IMR-90 (cell line): ENCODE results near the gene CUTA. TPM values are rescaled to one million over a fixed set of nuclear protein-coding genes. Genes with fewer than 3 reads are reported as not detected.

Source experiments
- ATAC-seq: fragments of 200-7000 bp; cut with Tn5 transposase; 2 replicates; pipeline ENCODE4 v1.9.1; 2020; ENCODE audit warnings: low read depth, mild to moderate bottlenecking, moderate library complexity
- BruUV-seq: library from RNA; stranded (reverse); fragments of 400-500 nt; replicated peaks from 2 replicates; lab custom pipeline; 2021; lab: Mats Ljungman, UMichigan
- CTCF ChIA-PET: fragments of 300-600 bp; formaldehyde crosslinking; extraction: SDS; loops from one replicate; lab custom pipeline; 2021; ENCODE audit warnings: antibody characterized with exemption; lab: Yijun Ruan, JAX
- POLR2A ChIA-PET: fragments of 300-600 bp; sonication (Branson Sonifier 250); formaldehyde crosslinking; loops from one replicate; lab custom pipeline; 2022; ENCODE audit warnings: antibody characterized with exemption; ENCODE audit not compliant: unreplicated experiment; lab: Charles Lee
- DNase-seq: peaks from one replicate; pipeline ENCODE4 v3.0.0; 2013
- H2AFZ ChIP-seq: replicated peaks from 2 replicates; pipeline ENCODE3; 2013; ENCODE audit warnings: low read length, mild to moderate bottlenecking; ENCODE audit not compliant: poor library complexity
- H2AK5ac ChIP-seq: 2 replicates; pipeline ENCODE4 v1.6.1; 2013; ENCODE audit warnings: low read depth, low read length, inconsistent platforms
- H2AK9ac ChIP-seq: replicated peaks from 2 replicates; pipeline ENCODE3; 2013; ENCODE audit warnings: mild to moderate bottlenecking, low read depth, low read length, moderate library complexity; ENCODE audit not compliant: poor library complexity
- H2BK120ac ChIP-seq: 2 replicates; pipeline ENCODE4 v1.6.1; 2013; ENCODE audit warnings: low read depth, low read length, inconsistent platforms
- H2BK15ac ChIP-seq: 3 replicates; pipeline ENCODE4 v1.6.1; 2013; ENCODE audit warnings: low read depth, low read length, inconsistent platforms
- H2BK20ac ChIP-seq: 2 replicates; pipeline ENCODE4 v1.6.1; 2013; ENCODE audit warnings: low read depth, mild to moderate bottlenecking, inconsistent platforms, low read length, moderate library complexity
- H2BK5ac ChIP-seq: 2 replicates; pipeline ENCODE4 v1.6.1; 2013; ENCODE audit warnings: mild to moderate bottlenecking, low read depth, low read length, inconsistent platforms; ENCODE audit not compliant: poor library complexity, severe bottlenecking
- H3K14ac ChIP-seq: replicated peaks from 2 replicates; pipeline ENCODE4 v1.6.1; 2013; ENCODE audit warnings: low read depth, low read length, inconsistent platforms
- H3K18ac ChIP-seq: 2 replicates; pipeline ENCODE4 v1.6.1; 2013; ENCODE audit warnings: low read depth, low read length, control low read depth
- H3K23ac ChIP-seq: 2 replicates; pipeline ENCODE4 v1.6.1; 2013; ENCODE audit warnings: low read depth, low read length, inconsistent platforms
- H3K27ac ChIP-seq: 2 replicates; pipeline ENCODE4 v1.5.1; 2013; ENCODE audit warnings: mild to moderate bottlenecking, control low read depth, low read length; ENCODE audit not compliant: insufficient read depth
- H3K27me3 ChIP-seq: 2 replicates; pipeline ENCODE4 v1.6.1; 2013; ENCODE audit warnings: low read length; ENCODE audit not compliant: control insufficient read depth, insufficient read depth
- H3K36me3 ChIP-seq: 2 replicates; pipeline ENCODE4 v1.6.1; 2013; ENCODE audit warnings: low read length, mixed read lengths; ENCODE audit not compliant: control insufficient read depth, insufficient read depth
- H3K4ac ChIP-seq: 2 replicates; pipeline ENCODE4 v1.6.1; 2013; ENCODE audit warnings: low read depth, low read length, inconsistent platforms
- H3K4me1 ChIP-seq: 2 replicates; pipeline ENCODE4 v1.6.1; 2013; ENCODE audit warnings: low read length, mixed read lengths; ENCODE audit not compliant: control insufficient read depth, insufficient read depth
- H3K4me2 ChIP-seq: 2 replicates; pipeline ENCODE4 v1.6.1; 2013; ENCODE audit warnings: low read depth, mild to moderate bottlenecking, control low read depth, low read length, moderate library complexity
- H3K4me3 ChIP-seq: 2 replicates; pipeline ENCODE4 v1.5.1; 2013; ENCODE audit warnings: low read depth, mild to moderate bottlenecking, control low read depth, low read length, moderate library complexity; ENCODE audit not compliant: insufficient read depth
- H3K56ac ChIP-seq: 2 replicates; pipeline ENCODE4 v1.6.1; 2013; ENCODE audit warnings: low read length, inconsistent platforms; ENCODE audit not compliant: insufficient read depth; ENCODE audit errors: extremely low read depth
- H3K79me1 ChIP-seq, 2 experiments: 2 replicates each; pipeline ENCODE4 v1.6.1; 2013; ENCODE audit warnings: low read length in 2 of 2, inconsistent platforms in 1 of 2, low read depth in 1 of 2
- H3K9ac ChIP-seq: 2 replicates; pipeline ENCODE4 v1.6.1; 2013; ENCODE audit warnings: low read depth, low read length, control low read depth
- H3K9me1 ChIP-seq: 2 replicates; pipeline ENCODE4 v1.6.1; 2013; ENCODE audit warnings: low read length, inconsistent platforms; ENCODE audit not compliant: insufficient read depth
- H3K9me3 ChIP-seq: 2 replicates; pipeline ENCODE4 v1.6.1; 2013; ENCODE audit warnings: low read length; ENCODE audit not compliant: control insufficient read depth, insufficient read depth
- H4K20me1 ChIP-seq: 2 replicates; pipeline ENCODE4 v1.6.1; 2013; ENCODE audit warnings: low read length, inconsistent platforms; ENCODE audit not compliant: insufficient read depth
- H4K5ac ChIP-seq: 2 replicates; pipeline ENCODE4 v1.6.1; 2013; ENCODE audit warnings: mild to moderate bottlenecking, low read depth, low read length, control low read depth
- H4K8ac ChIP-seq, 2 experiments: 2 replicates each; pipeline ENCODE4 v1.6.1; 2013; ENCODE audit warnings: low read depth in 2 of 2, low read length in 2 of 2, control low read depth in 1 of 2, inconsistent platforms in 1 of 2
- H4K91ac ChIP-seq: 2 replicates; pipeline ENCODE4 v1.6.1; 2013; ENCODE audit warnings: low read depth, low read length, inconsistent platforms; ENCODE audit not compliant: insufficient read depth
- CEBPB ChIP-seq: IDR thresholded peaks from 2 replicates; pipeline ENCODE4 v1.6.1; 2012; ENCODE audit warnings: low read depth, low read length, improper control_type of control experiment
- FOS ChIP-seq: fragments of 150-350 bp; IDR thresholded peaks from 2 replicates; pipeline ENCODE4 v1.6.1; 2016; ENCODE audit warnings: low read depth, low read length
- MAFK ChIP-seq: IDR thresholded peaks from 2 replicates; pipeline ENCODE4 v1.6.1; 2012; ENCODE audit warnings: low read depth, low read length, improper control_type of control experiment
- MAZ ChIP-seq: IDR thresholded peaks from 2 replicates; pipeline ENCODE4 v1.6.1; 2012; ENCODE audit warnings: low read depth, mild to moderate bottlenecking, low read length, improper control_type of control experiment, moderate library complexity, borderline replicate concordance
- NFE2L2 ChIP-seq: fragments of 150-350 bp; IDR thresholded peaks from 2 replicates; pipeline ENCODE4 v1.6.1; 2016; ENCODE audit warnings: low read depth, mild to moderate bottlenecking, low read length
- POLR2A ChIP-seq: IDR thresholded peaks from 2 replicates; pipeline ENCODE4 v1.6.1; 2012; ENCODE audit warnings: mild to moderate bottlenecking, low read depth, low read length
- RAD21 ChIP-seq: IDR thresholded peaks from 2 replicates; pipeline ENCODE4 v1.6.1; 2012; ENCODE audit warnings: low read length, improper control_type of control experiment
- RCOR1 ChIP-seq: IDR thresholded peaks from 2 replicates; pipeline ENCODE4 v1.6.1; 2012; ENCODE audit warnings: mild to moderate bottlenecking, low read length, improper control_type of control experiment; ENCODE audit not compliant: insufficient replicate concordance
- RFX5 ChIP-seq: IDR thresholded peaks from 2 replicates; pipeline ENCODE4 v1.8.0; 2012; ENCODE audit warnings: low read depth, mild to moderate bottlenecking, low read length, moderate library complexity
- SMC3 ChIP-seq: fragments of 150-350 bp; IDR thresholded peaks from 2 replicates; pipeline ENCODE4 v1.6.1; 2016; ENCODE audit warnings: low read depth, mild to moderate bottlenecking, antibody characterized with exemption, low read length, moderate library complexity
- USF2 ChIP-seq: fragments of 150-350 bp; IDR thresholded peaks from 2 replicates; pipeline ENCODE4 v1.6.1; 2017; ENCODE audit warnings: mild to moderate bottlenecking, antibody characterized with exemption, low read length, low read depth
- WGBS, 2 experiments: methylation state at CpG; one replicate each; pipeline versions ENCODE4 v1.1.5 to v1.1.7; 2013; ENCODE audit warnings: missing lambda C conversion rate in 2 of 2; ENCODE audit not compliant: insufficient read length in 1 of 2; ENCODE audit errors: extremely low coverage in 2 of 2; 5-methylcytosine and 5-hydroxymethylcytosine counted together
- dilution Hi-C: fragments of 300-500 bp; cut with HindIII; formaldehyde crosslinking; loops from one replicate; pipeline ENCODE4 v1.14.3; 2018; ENCODE audit warnings: low sequenced_read_pairs; ENCODE audit not compliant: unreplicated experiment
- in situ Hi-C: fragments of 300-500 bp; cut with MboI; formaldehyde crosslinking; loops from 3 replicates; pipeline ENCODE4 v1.14.3; 2019; ENCODE audit warnings: low sequenced_read_pairs, inconsistent platforms, mixed read lengths
- intact Hi-C: fragments of 100-400 bp; cut with micrococcal nuclease; formaldehyde crosslinking; loops from 2 replicates; pipeline ENCODE4 v1.10.0; 2022
- polyA plus RNA-seq, 3 experiments: library from polyadenylated mRNA; depleted of rRNA; stranded (reverse); fragments of >200 nt; gene quantifications; 2 replicates each; pipeline ENCODE4 v1.2.3, GENCODE V29; 2012; ENCODE audit warnings: low replicate concordance in 1 of 3
- total RNA-seq: library from RNA; depleted of rRNA; stranded (reverse); fragments of >200 nt; gene quantifications from 2 replicates; pipeline ENCODE4 v1.2.3, GENCODE V29; 2012
- TF ChIP-seq, protein P1 (sequence below): fragments of 150-350 bp; IDR thresholded peaks from 2 replicates; pipeline ENCODE4 v1.6.1; 2016; ENCODE audit warnings: low read depth, mild to moderate bottlenecking, low read length, moderate library complexity, borderline replicate concordance
- TF ChIP-seq, protein P2 (sequence below): conservative IDR thresholded peaks from 2 replicates; pipeline ENCODE4 v1.5.1; 2012; ENCODE audit warnings: mild to moderate bottlenecking, low read depth, low read length, improper control_type of control experiment

CUTA gene
- total and polyA plus RNA-seq, 2 of the 4 experiments (the other 2 are of a cell fraction) = 136 to 427 TPM

- no peak for DNase-seq
Measured at GRCh38 chr6:33424855-33425667, 7.2 kb upstream of the CUTA start.

More at GRCh38 chr6:33424855-33425667, 7.2 kb upstream of the CUTA start:
- intact Hi-C loops = loop anchor here (1.0 kb wide), 1 partner anchor 34 kb away; the partner anchor contains the start of gene KIFC1
- no peak overlapping the region for H2BK20ac ChIP-seq
- H2AK9ac ChIP-seq = peak overlapping the region; percentile 99
- H2BK120ac ChIP-seq = peak overlapping the region; percentile 68
- CTCF ChIA-PET = interaction anchor here (1.1 to 1.4 kb wide), 2 partner anchors 11 to 25 kb away, joined by 3 read pairs; no protein-coding TSS in a partner anchor
- H3K36me3 ChIP-seq = peaks cover 17% of the 10 kb centered on the region
- H3K4me1 ChIP-seq = peaks cover 31% of the 10 kb centered on the region
- H4K5ac ChIP-seq = peak overlapping the region; percentile 45
- H4K8ac ChIP-seq = peak overlapping the region; percentile 94 to 99
- H3K4ac ChIP-seq = peak overlapping the region; percentile 79
- peak overlapping the region; percentile 56 for H3K4me3 ChIP-seq
- no peak; the same call in 1 of the 2 replicates for ATAC-seq
- H2AFZ ChIP-seq = peak overlapping the region; percentile 86
- H3K27ac ChIP-seq = peak overlapping the region; percentile 91
- peak overlapping the region; percentile 38 for H3K18ac ChIP-seq
- TF ChIP-seq RAD21 (no peak), NFE2L2 (no peak), SMC3 (no peak), FOS (no peak), POLR2A (no peak), USF2 (no peak), RFX5 (no peak), MAFK (no peak), MAZ (no peak), CEBPB (no peak), RCOR1 (no peak)
- TF ChIP-seq, protein P1, sequence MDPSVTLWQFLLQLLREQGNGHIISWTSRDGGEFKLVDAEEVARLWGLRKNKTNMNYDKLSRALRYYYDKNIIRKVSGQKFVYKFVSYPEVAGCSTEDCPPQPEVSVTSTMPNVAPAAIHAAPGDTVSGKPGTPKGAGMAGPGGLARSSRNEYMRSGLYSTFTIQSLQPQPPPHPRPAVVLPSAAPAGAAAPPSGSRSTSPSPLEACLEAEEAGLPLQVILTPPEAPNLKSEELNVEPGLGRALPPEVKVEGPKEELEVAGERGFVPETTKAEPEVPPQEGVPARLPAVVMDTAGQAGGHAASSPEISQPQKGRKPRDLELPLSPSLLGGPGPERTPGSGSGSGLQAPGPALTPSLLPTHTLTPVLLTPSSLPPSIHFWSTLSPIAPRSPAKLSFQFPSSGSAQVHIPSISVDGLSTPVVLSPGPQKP = no peak
- TF ChIP-seq, protein P2, sequence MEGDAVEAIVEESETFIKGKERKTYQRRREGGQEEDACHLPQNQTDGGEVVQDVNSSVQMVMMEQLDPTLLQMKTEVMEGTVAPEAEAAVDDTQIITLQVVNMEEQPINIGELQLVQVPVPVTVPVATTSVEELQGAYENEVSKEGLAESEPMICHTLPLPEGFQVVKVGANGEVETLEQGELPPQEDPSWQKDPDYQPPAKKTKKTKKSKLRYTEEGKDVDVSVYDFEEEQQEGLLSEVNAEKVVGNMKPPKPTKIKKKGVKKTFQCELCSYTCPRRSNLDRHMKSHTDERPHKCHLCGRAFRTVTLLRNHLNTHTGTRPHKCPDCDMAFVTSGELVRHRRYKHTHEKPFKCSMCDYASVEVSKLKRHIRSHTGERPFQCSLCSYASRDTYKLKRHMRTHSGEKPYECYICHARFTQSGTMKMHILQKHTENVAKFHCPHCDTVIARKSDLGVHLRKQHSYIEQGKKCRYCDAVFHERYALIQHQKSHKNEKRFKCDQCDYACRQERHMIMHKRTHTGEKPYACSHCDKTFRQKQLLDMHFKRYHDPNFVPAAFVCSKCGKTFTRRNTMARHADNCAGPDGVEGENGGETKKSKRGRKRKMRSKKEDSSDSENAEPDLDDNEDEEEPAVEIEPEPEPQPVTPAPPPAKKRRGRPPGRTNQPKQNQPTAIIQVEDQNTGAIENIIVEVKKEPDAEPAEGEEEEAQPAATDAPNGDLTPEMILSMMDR = no peak
- peak overlapping the region; percentile 89 for H4K91ac ChIP-seq
- dilution Hi-C loops = no loop called here
- H3K9me1 ChIP-seq = peaks cover 26% of the 10 kb centered on the region
- BruUV-seq = no TSS peak
- H3K9me3 ChIP-seq = no peaks in the 10 kb centered on the region
- WGBS, 2 experiments = 11% methylated on average over 8 of the region's 12 CpGs; no CpG with 5 or more reads in 1 of the 2 experiments
- no peak overlapping the region; the same call in 2 of the 3 replicates for H2BK15ac ChIP-seq
- H3K4me2 ChIP-seq = peak overlapping the region; percentile 86
- peaks cover 23 to 90% of the 10 kb centered on the region in 2 experiments for H3K79me1 ChIP-seq
- no peaks in the 10 kb centered on the region for H3K27me3 ChIP-seq
- peak overlapping the region; percentile 89 for H3K9ac ChIP-seq
- H3K56ac ChIP-seq = peak overlapping the region; percentile 96
- H4K20me1 ChIP-seq = peaks cover 22% of the 10 kb centered on the region
- H3K14ac ChIP-seq = peak overlapping the region; percentile 85
- peak overlapping the region; percentile 95 for H2AK5ac ChIP-seq
- peak overlapping the region; percentile 66 for H3K23ac ChIP-seq
- POLR2A ChIA-PET = no interaction called here
- in situ Hi-C loops = no loop called here
- peak overlapping the region; percentile 93 for H2BK5ac ChIP-seq
